K562 (cell line): ENCODE data around the gene SERPINB2. TPM values are rescaled to one million over a fixed set of nuclear protein-coding genes. Genes with fewer than 3 reads are reported as not detected.

Experiments used
- ATAC-seq: fragments of 200-7000 bp; cut with Tn5 transposase; 3 replicates; pipeline ENCODE4 v1.9.1; 2020; ENCODE audit warnings: moderate library complexity
- BruUV-seq: library from RNA; stranded (reverse); fragments of 400-500 nt; replicated peaks from 2 replicates; lab custom pipeline; 2021; lab: Mats Ljungman, UMichigan
- CTCF ChIA-PET: fragments of 300-600 bp; formaldehyde crosslinking; extraction: SDS; loops from one replicate; lab custom pipeline; 2021; ENCODE audit warnings: low intra/inter-chr PET ratio; lab: Yijun Ruan, JAX
- POLR2A ChIA-PET: fragments of 300-600, 350-650 bp; sonication (Branson Sonifier 250); formaldehyde crosslinking; extraction: SDS; loops from one replicate; lab custom pipeline; 2021; ENCODE audit warnings: antibody characterized with exemption, inconsistent platforms; lab: Yijun Ruan, JAX
- DNase-seq, 4 experiments: peaks; one replicate each; pipeline versions ENCODE4 v3.0.0 to v3.0.0-alpha.2; 2011 to 2018; ENCODE audit warnings: low spot score in 3 of 4, mixed read lengths in 3 of 4; ENCODE audit errors: extremely low read depth in 1 of 4
- FAIRE-seq: peaks from 2 replicates; lab custom pipeline; 2011; peaks lifted over from hg19 to GRCh38; lab: Jason Lieb, UNC
- H2AFZ ChIP-seq: 2 replicates; pipeline ENCODE4 v1.6.0; 2011; ENCODE audit warnings: low read depth, low read length, control low read depth, inconsistent platforms
- H3K27ac ChIP-seq: fragments of 200-600 bp; 3 replicates; pipeline ENCODE4 v1.8.0; 2011; ENCODE audit warnings: low read depth, mild to moderate bottlenecking, control low read depth, inconsistent platforms, low read length, moderate library complexity, mixed read lengths; ENCODE audit errors: extremely low read depth
- H3K27me3 ChIP-seq, 2 experiments: fragments of 300-600 bp in 1 of 2; 2 replicates in 1 of 2; 3 replicates in 1 of 2; pipeline versions ENCODE4 v1.6.0 to v1.8.0; 2011; ENCODE audit warnings: inconsistent platforms in 2 of 2, low read length in 2 of 2, mild to moderate bottlenecking in 1 of 2, mixed read lengths in 1 of 2, moderate library complexity in 1 of 2; ENCODE audit not compliant: control insufficient read depth in 2 of 2, insufficient read depth in 2 of 2
- H3K36me3 ChIP-seq: fragments of 300-600 bp; 3 replicates; pipeline ENCODE4 v1.8.0; 2011; ENCODE audit warnings: mild to moderate bottlenecking, low read length, inconsistent platforms; ENCODE audit not compliant: control insufficient read depth, insufficient read depth
- H3K4me1 ChIP-seq, 2 experiments: fragments of 200-600 bp in 1 of 2; replicated peaks in 1 of 2; 2 replicates in 1 of 2; 3 replicates in 1 of 2; pipeline versions ENCODE4 v1.5.1 to v1.8.0; 2011; ENCODE audit warnings: inconsistent platforms in 2 of 2, low read length in 2 of 2, mild to moderate bottlenecking in 1 of 2, mixed read lengths in 1 of 2, moderate library complexity in 1 of 2; ENCODE audit not compliant: control insufficient read depth in 2 of 2, insufficient read depth in 2 of 2
- H3K4me2 ChIP-seq: 2 replicates; pipeline ENCODE4 v1.6.1; 2011; ENCODE audit warnings: low read length, control low read depth, inconsistent platforms, mixed read lengths; ENCODE audit not compliant: insufficient read depth
- H3K4me3 ChIP-seq: fragments of 200-600 bp; sonication (generic), shearing (Covaris generic); 2 replicates; pipeline ENCODE4 v1.5.1; 2016; ENCODE audit warnings: control low read depth, inconsistent platforms
- H3K79me2 ChIP-seq: fragments of 200-600 bp; 3 replicates; pipeline ENCODE4 v1.8.0; 2011; ENCODE audit warnings: low read length, inconsistent platforms; ENCODE audit not compliant: control insufficient read depth, insufficient read depth
- H3K9ac ChIP-seq, 2 experiments: 2 replicates each; pipeline versions ENCODE4 v1.6.0 to v1.6.1; 2011; ENCODE audit warnings: low read depth in 2 of 2, low read length in 2 of 2, control low read depth in 1 of 2, inconsistent platforms in 1 of 2, mild to moderate bottlenecking in 1 of 2, mixed read lengths in 1 of 2; ENCODE audit not compliant: insufficient read depth in 1 of 2
- H3K9me1 ChIP-seq: one replicate; pipeline ENCODE4 v1.6.0; 2011; ENCODE audit warnings: inconsistent platforms, mild to moderate bottlenecking, low read length, moderate library complexity; ENCODE audit not compliant: control insufficient read depth, insufficient read depth
- H3K9me3 ChIP-seq: replicated peaks from 2 replicates; pipeline ENCODE4 v1.5.1; 2011; ENCODE audit warnings: low read depth, low read length, inconsistent platforms; ENCODE audit not compliant: control insufficient read depth, insufficient read depth
- H4K20me1 ChIP-seq: replicated peaks from 2 replicates; pipeline ENCODE4 v1.6.1; 2011; ENCODE audit warnings: low read length, inconsistent platforms, mixed read lengths; ENCODE audit not compliant: control insufficient read depth, insufficient read depth
- CAMTA2 ChIP-seq: fragments of 250-450 bp; sonication (Bioruptor Pico); conservative IDR thresholded peaks from 2 replicates; pipeline ENCODE4 v1.5.1; 2022
- CHD1 ChIP-seq: fragments of 200-600 bp; sonication (generic); IDR thresholded peaks from one replicate; pipeline ENCODE4 v1.6.1; 2012; ENCODE audit warnings: mild to moderate bottlenecking, moderate library complexity, low read length, inconsistent platforms
- CTCF ChIP-seq, 3 experiments: IDR thresholded peaks in 2 of 3; conservative IDR thresholded peaks in 1 of 3; 2 replicates each; pipeline ENCODE4 v1.5.1; 2011 to 2012; ENCODE audit warnings: low read length in 3 of 3, mild to moderate bottlenecking in 3 of 3, control low read depth in 2 of 3, improper control_type of control experiment in 1 of 3, inconsistent platforms in 1 of 3, low read depth in 1 of 3, mixed read lengths in 1 of 3, moderate library complexity in 1 of 3; ENCODE audit not compliant: insufficient read depth in 2 of 3
- DIDO1 ChIP-seq: fragments of 450-650 bp; IDR thresholded peaks from 2 replicates; pipeline ENCODE4 v1.6.1; 2016; ENCODE audit warnings: low read depth, missing biosample characterization, missing genetic modification characterization
- GATA2 ChIP-seq: sonication (generic); formaldehyde crosslinking; IDR thresholded peaks from 2 replicates; pipeline ENCODE4 v1.4.0; 2020; ENCODE audit warnings: mild to moderate bottlenecking, missing genetic modification reagents
- MAX ChIP-seq: sonication (generic); formaldehyde crosslinking; IDR thresholded peaks from 2 replicates; pipeline ENCODE4 v1.9.0; 2022; ENCODE audit warnings: mild to moderate bottlenecking, missing genetic modification reagents
- MBD2 ChIP-seq: sonication (generic); IDR thresholded peaks from 2 replicates; pipeline ENCODE4 v1.6.1; 2016; ENCODE audit warnings: low read depth, borderline replicate concordance
- MEIS2 ChIP-seq: fragments of 450-650 bp; IDR thresholded peaks from 2 replicates; pipeline ENCODE4 v1.6.1; 2014; ENCODE audit warnings: mild to moderate bottlenecking; ENCODE audit not compliant: partially characterized antibody
- NFATC3 ChIP-seq: fragments of 450-650 bp; IDR thresholded peaks from 2 replicates; pipeline ENCODE4 v1.6.1; 2017; ENCODE audit warnings: mild to moderate bottlenecking
- NUFIP1 ChIP-seq: fragments of 450-650 bp; IDR thresholded peaks from 2 replicates; pipeline ENCODE4 v1.6.1; 2018; ENCODE audit not compliant: partially characterized antibody
- PRDM10 ChIP-seq: fragments of 450-650 bp; IDR thresholded peaks from 2 replicates; pipeline ENCODE4 v1.6.1; 2018; ENCODE audit not compliant: partially characterized antibody
- SAP30 ChIP-seq: fragments of 200-600 bp; sonication (generic); IDR thresholded peaks from 2 replicates; pipeline ENCODE4 v1.6.1; 2012; ENCODE audit warnings: borderline replicate concordance, low read depth, mild to moderate bottlenecking, moderate library complexity, low read length, control low read depth, inconsistent platforms; ENCODE audit not compliant: insufficient read depth, poor library complexity, severe bottlenecking
- SRSF3 ChIP-seq: fragments of 200-400 bp; formaldehyde crosslinking; IDR thresholded peaks from 2 replicates; pipeline ENCODE4 v1.6.1; 2016; ENCODE audit warnings: mild to moderate bottlenecking, low read length, moderate library complexity; ENCODE audit not compliant: insufficient read depth
- TAL1 ChIP-seq: fragments of 450-650 bp; IDR thresholded peaks from 2 replicates; pipeline ENCODE4 v1.6.1; 2016; ENCODE audit warnings: mild to moderate bottlenecking
- TBL1XR1 ChIP-seq, 2 experiments: IDR thresholded peaks; 2 replicates each; pipeline ENCODE4 v1.6.1; 2012; ENCODE audit warnings: improper control_type of control experiment in 2 of 2, low read length in 2 of 2, mild to moderate bottlenecking in 1 of 2
- ZC3H4 ChIP-seq: sonication (generic); formaldehyde crosslinking; IDR thresholded peaks from 2 replicates; pipeline ENCODE4 v1.9.0; 2021; ENCODE audit warnings: missing genetic modification reagents, borderline replicate concordance
- ZFP30 ChIP-seq: fragments of 250-450 bp; sonication (Bioruptor Pico); IDR thresholded peaks from 2 replicates; pipeline ENCODE4 v1.8.0; 2022; ENCODE audit warnings: moderate library complexity, mild to moderate bottlenecking, inconsistent platforms, borderline replicate concordance
- ZNF184 ChIP-seq: sonication (generic); formaldehyde crosslinking; IDR thresholded peaks from 2 replicates; pipeline ENCODE4 v1.5.0; 2020; ENCODE audit warnings: missing genetic modification reagents
- WGBS: fragments of 100-300 bp; shearing (Covaris generic); methylation state at CpG from one replicate; pipeline ENCODE4 v1.1.6; 2016; ENCODE audit warnings: low coverage, mixed read lengths; ENCODE audit not compliant: insufficient coverage; ENCODE audit errors: missing lambda C conversion rate; 5-methylcytosine and 5-hydroxymethylcytosine counted together
- in situ Hi-C: fragments of 300-500 bp; cut with MboI; formaldehyde crosslinking; loops from 4 replicates; pipeline ENCODE4 v1.15.0; 2018; ENCODE audit warnings: inconsistent platforms, mixed read lengths
- intact Hi-C: fragments of 100-400 bp; cut with micrococcal nuclease; formaldehyde crosslinking; loops from 2 replicates; pipeline ENCODE4 v1.14.2; 2022
- polyA plus RNA-seq, 8 experiments: library from polyadenylated mRNA; depleted of rRNA in 4 of 8; stranded (reverse) in 5 of 8; unstranded in 3 of 8; fragments of >200 nt; fragmentation: Nextera tagmentation in 2 of 8; fragmentation: Illumina TruSeq in 1 of 8; extraction: Ambion mirVana in 2 of 8; extraction: Trizol in 1 of 8; gene quantifications; 2 replicates each; pipeline versions ENCODE4 v1.2.1 to v1.2.3, GENCODE V29; 2011 to 2014; ENCODE audit warnings: inconsistent platforms in 1 of 8, missing spikeins in 1 of 8
- total RNA-seq, 7 experiments: library from RNA; depleted of rRNA in 6 of 7; stranded (reverse); fragments of >200 nt in 6 of 7; fragmentation: Illumina TruSeq in 2 of 7; extraction: Trizol in 2 of 7; gene quantifications; 2 replicates each; pipeline versions ENCODE4 v1.2.1 to v1.2.3, GENCODE V29; 2011 to 2021; ENCODE audit warnings: low replicate concordance in 1 of 7

The SERPINB2 gene
- total and polyA plus RNA-seq, 9 of the 15 experiments (the other 6 are each of a cell fraction or from before 2014, with no cell fraction given): 0.03 to 0.13 (median 0.09) TPM; not detected in 5

GRCh38 chr18:63947051-63947790 is 59.7 kb downstream of the SERPINB2 start:
- Histone ChIP-seq H3K9me3 (no peaks in the 10 kb centered on the region), H2AFZ (no peak overlapping the region), H3K9ac (no peak overlapping the region), H3K4me3 (no peak overlapping the region), H3K4me1 (peaks cover 0 to 7% of the 10 kb centered on the region in 2 experiments; a peak in 2 of 5 replicates), H3K9me1 (no peaks in the 10 kb centered on the region), H3K27me3 (no peaks in the 10 kb centered on the region), H3K4me2 (no peak overlapping the region), H4K20me1 (no peaks in the 10 kb centered on the region), H3K27ac (no peak overlapping the region), H3K79me2 (no peaks in the 10 kb centered on the region), H3K36me3 (no peaks in the 10 kb centered on the region)
- WGBS: 0% methylated on average over 3 of the region's 3 CpGs
- DNase-seq: no peak
- FAIRE-seq: no peak
- BruUV-seq: no TSS peak
- no peak for TF ChIP-seq CTCF (IDR thresholded peaks at IDR 0.05 in 2 of 3, conservative IDR thresholded peaks at IDR 0.05 in 1 of 3; ENCODE audit: insufficient read depth in 2 of 3, low read depth in 1 of 3, low read length in 3 of 3)
- TF ChIP-seq CAMTA2 (CRISPR knock-in tag): no peak
- no peak for TF ChIP-seq ZFP30 (CRISPR knock-in tag)
- TF ChIP-seq GATA2 (CRISPR knock-in tag): no peak
- no peak for TF ChIP-seq PRDM10
- TF ChIP-seq NUFIP1: no peak
- TF ChIP-seq MEIS2: no peak
- no peak for TF ChIP-seq CHD1
- TF ChIP-seq SRSF3: no peak
- TF ChIP-seq TBL1XR1 (IDR thresholded peaks at IDR 0.05; ENCODE audit: low read length in 2 of 2): no peak
- TF ChIP-seq ZC3H4 (CRISPR knock-in tag): no peak
- TF ChIP-seq SAP30: no peak
- TF ChIP-seq MAX (CRISPR knock-in tag): no peak
- TF ChIP-seq TAL1: no peak
- TF ChIP-seq DIDO1: no peak
- no peak for TF ChIP-seq NFATC3
- TF ChIP-seq ZNF184 (CRISPR knock-in tag): no peak
- TF ChIP-seq MBD2: no peak
- no peak for ATAC-seq
- intact Hi-C loops: no loop called here
- in situ Hi-C loops: no loop called here
- ChIA-PET CTCF (no interaction called here), POLR2A (no interaction called here)
